GM21367 (cell line): ENCODE results near the gene VEGFB.
A peak's percentile ranks its signal among the peaks of the same experiment; 100 is the strongest.

Source experiments
- ATAC-seq: cut with Tn5 transposase; IDR thresholded peaks from one replicate; pipeline ENCODE4 v1.9.1; 2021; ENCODE audit not compliant: unreplicated experiment

Gene VEGFB

GRCh38 chr11:64276653-64277431 is 42.5 kb downstream of the VEGFB start:
- no peak for ATAC-seq

GRCh38 chr11:64278576-64279190 is 44.3 kb downstream of the VEGFB start:
- no peak for ATAC-seq

GRCh38 chr11:64281957-64282770 is 47.8 kb downstream of the VEGFB start:
- ATAC-seq = no peak

- ATAC-seq = no peak
These were observed 48.7 kb downstream of the VEGFB start for GRCh38 chr11:64283092-64283491.

- ATAC-seq = peak; percentile 40
These were observed 49.9 kb downstream of the VEGFB start, which contains the start of gene BAD for GRCh38 chr11:64284048-64284961. Gene BAD, minus strand, starts transcription at chr11:64284665. Its CDS starts 297 bp downstream, at chr11:64284368.

- peak; percentile 49 for ATAC-seq
These were observed 50.8 kb downstream of the VEGFB start, which contains the start of gene GPR137 for GRCh38 chr11:64284962-64285884. Gene GPR137, plus strand, starts transcription at chr11:64285848. Its CDS starts 677 bp downstream, at chr11:64286525.

GRCh38 chr11:64285885-64286800 is 51.8 kb downstream of the VEGFB start:
- ATAC-seq = no peak

- ATAC-seq = no peak
These were observed 52.4 kb downstream of the VEGFB start for GRCh38 chr11:64286801-64287159.

GRCh38 chr11:64287676-64288352 is 53.4 kb downstream of the VEGFB start:
- no peak for ATAC-seq

- ATAC-seq = no peak
These were observed 54.0 kb downstream of the VEGFB start for GRCh38 chr11:64288353-64288750.
